ENCODE measurements around the gene KCNAB1. TPM values are rescaled to one million over a fixed set of nuclear protein-coding genes. Genes with fewer than 3 reads are reported as not detected.

Gene KCNAB1
- total RNA-seq, 2 experiments from 2014 or later, result not detected

GRCh38 chr3:156542101-156543042 lies 422.0 kb downstream of the KCNAB1 start:
- Histone ChIP-seq H3K4me3 (ENCODE audit: low read depth, low read length, poor library complexity, severe bottlenecking) (no peak overlapping the region), H3K9me2 (ENCODE audit: insufficient read depth, low read length) (no peaks in the 10 kb centered on the region), H3K36me3 (ENCODE audit: insufficient read depth, low read length) (peaks cover 86% of the 10 kb centered on the region), H3K27ac (ENCODE audit: low read depth, low read length, poor library complexity, severe bottlenecking) (no peak overlapping the region), H3K4me2 (ENCODE audit: low read length) (no peak overlapping the region), H4K20me1 (ENCODE audit: insufficient read depth, low read length) (peaks cover 11% of the 10 kb centered on the region; the same call in 1 of the 2 replicates), H3K79me2 (ENCODE audit: insufficient read depth, low read depth, low read length) (no peaks in the 10 kb centered on the region), H3K9me3 (ENCODE audit: low read length) (no peaks in the 10 kb centered on the region), H3K4me1 (ENCODE audit: insufficient read depth, low read length, poor library complexity, severe bottlenecking) (no peaks in the 10 kb centered on the region), H2AFZ (ENCODE audit: low read length) (no peak overlapping the region)
- intact Hi-C loops (cut with micrococcal nuclease; ENCODE audit: unreplicated experiment), result no loop called here
- no peak for DNase-seq (ENCODE audit: low spot score)
- POLR2A ChIA-PET, result interaction anchor here (1.3 kb wide), 1 partner anchor 11 kb away, joined by 5 read pairs; no protein-coding TSS in a partner anchor
- no peak for TF ChIP-seq CTCF (conservative IDR thresholded peaks at IDR 0.05; ENCODE audit: low read length)
- no peak for TF ChIP-seq EZH2phosphoT487 (IDR thresholded peaks at IDR 0.05; ENCODE audit: borderline replicate concordance, low read depth, low read length)
- CTCF ChIA-PET (ENCODE audit: unreplicated experiment), result no interaction called here
- no TSS peak for BruUV-seq (replicated peaks)

- Histone ChIP-seq H3K9me3 (ENCODE audit: low read length) (no peaks in the 10 kb centered on the region), H3K9me2 (ENCODE audit: insufficient read depth, low read length) (no peaks in the 10 kb centered on the region), H4K20me1 (ENCODE audit: insufficient read depth, low read length) (peaks cover 11% of the 10 kb centered on the region; the same call in 1 of the 2 replicates), H2AFZ (ENCODE audit: low read length) (no peak overlapping the region), H3K27ac (ENCODE audit: low read depth, low read length, poor library complexity, severe bottlenecking) (no peak overlapping the region), H3K4me2 (ENCODE audit: low read length) (no peak overlapping the region), H3K4me1 (ENCODE audit: insufficient read depth, low read length, poor library complexity, severe bottlenecking) (no peaks in the 10 kb centered on the region), H3K36me3 (ENCODE audit: insufficient read depth, low read length) (peaks cover 93% of the 10 kb centered on the region), H3K4me3 (ENCODE audit: low read depth, low read length, poor library complexity, severe bottlenecking) (no peak overlapping the region), H3K79me2 (ENCODE audit: insufficient read depth, low read depth, low read length) (no peaks in the 10 kb centered on the region)
- POLR2A ChIA-PET, result interaction anchor here (0.6 to 1.6 kb wide), 6 partner anchors 10 to 1473 kb away, joined by 3 to 14 read pairs (median 4); partner anchors contain the start of gene SSR3
- intact Hi-C loops (cut with micrococcal nuclease; ENCODE audit: unreplicated experiment), result no loop called here
- DNase-seq (ENCODE audit: low spot score), result no peak
- no TSS peak for BruUV-seq (replicated peaks)
- TF ChIP-seq EZH2phosphoT487 (IDR thresholded peaks at IDR 0.05; ENCODE audit: borderline replicate concordance, low read depth, low read length) (no peak), CTCF (conservative IDR thresholded peaks at IDR 0.05; ENCODE audit: low read length) (no peak)
- CTCF ChIA-PET (ENCODE audit: unreplicated experiment), result no interaction called here
Observed at GRCh38 chr3:156543043-156543555, 422.7 kb downstream of the KCNAB1 start.

Measured in OCI-LY7 (cell line).